K562 (cell line): ENCODE measurements around the gene DHX8. TPM values are rescaled to one million over a fixed set of nuclear protein-coding genes. Genes with fewer than 3 reads are reported as not detected.

Experiments
- MGA ChIP-seq: fragments of 450-650 bp; IDR thresholded peaks from 2 replicates; pipeline ENCODE4 v1.6.1; 2016; ENCODE audit warnings: mild to moderate bottlenecking, moderate library complexity
- polyA plus RNA-seq, 8 experiments: library from polyadenylated mRNA; depleted of rRNA in 4 of 8; stranded (reverse) in 5 of 8; unstranded in 3 of 8; fragments of >200 nt; fragmentation: Nextera tagmentation in 2 of 8; fragmentation: Illumina TruSeq in 1 of 8; extraction: Ambion mirVana in 2 of 8; extraction: Trizol in 1 of 8; gene quantifications; 2 replicates each; pipeline versions ENCODE4 v1.2.1 to v1.2.3, GENCODE V29; 2011 to 2014; ENCODE audit warnings: inconsistent platforms in 1 of 8, missing spikeins in 1 of 8
- total RNA-seq, 7 experiments: library from RNA; depleted of rRNA in 6 of 7; stranded (reverse); fragments of >200 nt in 6 of 7; fragmentation: Illumina TruSeq in 2 of 7; extraction: Trizol in 2 of 7; gene quantifications; 2 replicates each; pipeline versions ENCODE4 v1.2.1 to v1.2.3, GENCODE V29; 2011 to 2021; ENCODE audit warnings: low replicate concordance in 1 of 7

DHX8 gene
- total and polyA plus RNA-seq, 9 of the 15 experiments (the other 6 are each of a cell fraction or from before 2014, with no cell fraction given): 16.7 to 42.5 (median 25.6) TPM

GRCh38 chr17:43483674-43484551 lies at the start of gene DHX8 (continued):
- TF ChIP-seq MGA: no peak
